SK-N-MC (cell line): ENCODE measurements around the gene TTC28.

Experiments used
- EZH2 ChIP-seq: fragments of 200-600 bp; sonication (generic); IDR thresholded peaks from one replicate; pipeline ENCODE4 v1.6.1; 2017; ENCODE audit warnings: antibody characterized with exemption
- POLR2AphosphoS5 ChIP-seq: IDR thresholded peaks from 2 replicates; pipeline ENCODE4 v1.6.1; 2012; ENCODE audit warnings: mild to moderate bottlenecking, low read depth, low read length, borderline replicate concordance

GRCh38 chr22:28441720-28442263, 237.8 kb downstream of the TTC28 start:
- TF ChIP-seq EZH2 = no peak
- TF ChIP-seq POLR2AphosphoS5 = no peak
